CD4-positive, alpha-beta T cell (primary cell): Measurements from ENCODE around the gene CAPN10. TPM values are rescaled to one million over a fixed set of nuclear protein-coding genes. Genes with fewer than 3 reads are reported as not detected.

ENCODE experiments used
- ATAC-seq: fragments of 200-7000 bp; cut with Tn5 transposase; one replicate; pipeline ENCODE4 v1.10.0; 2022; ENCODE audit warnings: mild to moderate bottlenecking; ENCODE audit not compliant: poor library complexity
- CTCF ChIA-PET: fragments of 350-600 bp; sonication (Branson Sonifier 250); formaldehyde crosslinking; loops from one replicate; lab custom pipeline; 2021; ENCODE audit warnings: antibody characterized with exemption, inconsistent platforms; lab: Charles Lee
- POLR2A ChIA-PET: fragments of 350-600 bp; sonication (Branson Sonifier 250); formaldehyde crosslinking; loops from one replicate; lab custom pipeline; 2021; ENCODE audit warnings: antibody characterized with exemption, inconsistent platforms; lab: Charles Lee
- DNase-seq, 14 experiments: peaks; one replicate each; pipeline ENCODE4 v3.0.0-alpha.2; 2013 to 2020; ENCODE audit warnings: mixed read lengths in 2 of 14
- H3K27ac ChIP-seq, 2 donors: one replicate each; pipeline versions ENCODE4 v1.5.1 to v1.7.0; 2013; ENCODE audit warnings: low read length in 2 of 2, low read depth in 1 of 2, mild to moderate bottlenecking in 1 of 2
- H3K27me3 ChIP-seq, 2 experiments: 1 replicate in 1 of 2; 2 replicates in 1 of 2; pipeline versions ENCODE4 v1.6.1 to v1.7.0; 2013; ENCODE audit warnings: low read length in 2 of 2, control low read depth in 1 of 2, mild to moderate bottlenecking in 1 of 2, moderate library complexity in 1 of 2; ENCODE audit not compliant: insufficient read depth in 2 of 2, control insufficient read depth in 1 of 2
- H3K36me3 ChIP-seq: one replicate; pipeline ENCODE4 v1.6.1; 2013; ENCODE audit warnings: low read length, control low read depth; ENCODE audit not compliant: insufficient read depth
- H3K4me1 ChIP-seq: one replicate; pipeline ENCODE4 v1.6.1; 2013; ENCODE audit warnings: low read length, control low read depth; ENCODE audit not compliant: insufficient read depth
- H3K4me3 ChIP-seq: one replicate; pipeline ENCODE4 v1.5.1; 2013; ENCODE audit warnings: mild to moderate bottlenecking, low read length, moderate library complexity
- H3K9me3 ChIP-seq, 2 experiments: 1 replicate in 1 of 2; 2 replicates in 1 of 2; pipeline versions ENCODE4 v1.6.1 to v1.7.0; 2013; ENCODE audit warnings: low read length in 2 of 2, mild to moderate bottlenecking in 2 of 2, control low read depth in 1 of 2, moderate library complexity in 1 of 2; ENCODE audit not compliant: control insufficient read depth in 1 of 2, insufficient read depth in 1 of 2
- H3K27ac Mint-ChIP-seq: one replicate; pipeline ENCODE4 v1.8.0; 2020; ENCODE audit warnings: mixed read lengths
- H3K27me3 Mint-ChIP-seq: one replicate; pipeline ENCODE4 v1.8.0; 2021; ENCODE audit warnings: mixed read lengths
- H3K36me3 Mint-ChIP-seq: one replicate; pipeline ENCODE4 v1.8.0; 2021; ENCODE audit warnings: low read depth, mixed read lengths
- H3K4me1 Mint-ChIP-seq: one replicate; pipeline ENCODE4 v1.8.0; 2021; ENCODE audit warnings: low read depth, mixed read lengths
- H3K4me3 Mint-ChIP-seq: one replicate; pipeline ENCODE4 v1.8.0; 2020; ENCODE audit warnings: mild to moderate bottlenecking, mixed read lengths
- H3K9me3 Mint-ChIP-seq: one replicate; pipeline ENCODE4 v1.8.0; 2020; ENCODE audit warnings: mixed read lengths
- intact Hi-C, 2 experiments: fragments of 100-400 bp; cut with DNase I in 1 of 2; cut with micrococcal nuclease in 1 of 2; formaldehyde crosslinking; loops; one replicate each; pipeline versions ENCODE4 v1.15.1 to v1.9.0; 2023 to 2025; cut with DNase I, micrococcal nuclease
- total RNA-seq, 174 experiments: library from RNA in 2 of 174; stranded (reverse) in 2 of 174; gene quantifications; one replicate each; pipeline ENCODE4 v1.2.3 and lab custom pipeline; 2021 to 2026
- TF ChIP-seq, protein P1 (sequence below): fragments of 200-600 bp; IDR thresholded peaks from one replicate; pipeline ENCODE4 v1.8.0; 2022; ENCODE audit warnings: antibody characterized with exemption, mild to moderate bottlenecking

Gene CAPN10
- total RNA-seq, 2 experiments from 2014 or later = 40.6 to 42.1 TPM

DNA sequence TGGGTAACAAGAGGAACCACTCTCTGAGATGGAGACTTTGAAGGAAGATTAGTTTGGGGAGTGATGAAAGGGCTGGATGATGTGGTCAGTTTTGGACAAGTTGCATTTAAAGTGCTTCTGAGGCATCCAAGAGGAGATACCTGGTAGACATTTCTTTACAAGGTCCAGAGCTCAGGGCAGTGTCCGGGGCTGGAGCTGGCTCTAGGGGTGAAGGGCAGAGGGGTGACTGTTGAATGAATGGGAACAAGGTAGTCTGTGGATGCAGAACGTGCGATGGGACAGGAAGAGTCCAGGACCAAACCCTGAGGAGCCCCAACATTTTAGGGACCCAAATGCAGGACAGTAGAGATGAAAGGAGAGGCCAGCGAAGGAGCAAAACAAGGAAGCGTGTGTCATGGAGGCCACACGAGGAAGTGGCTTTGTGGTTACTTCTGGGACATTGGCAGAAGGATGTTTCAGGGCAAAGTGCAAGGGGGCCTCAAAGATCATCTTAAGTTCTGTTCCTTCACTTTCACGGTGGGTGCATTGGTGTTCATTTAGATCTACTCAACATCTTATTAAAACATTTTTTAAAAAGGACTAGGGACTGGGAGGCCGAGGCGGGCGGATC is 25.2 kb downstream of the CAPN10 start:
- H3K4me3 ChIP-seq = no peak overlapping the region
- Mint-ChIP-seq H3K27me3 (no peaks in the 10 kb centered on the region), H3K4me1 (peaks cover 8% of the 10 kb centered on the region), H3K36me3 (peaks cover 7% of the 10 kb centered on the region), H3K4me3 (no peak overlapping the region), H3K27ac (no peak overlapping the region), H3K9me3 (no peaks in the 10 kb centered on the region)
- no peaks in the 10 kb centered on the region for H3K27me3 ChIP-seq
- CTCF ChIA-PET = no interaction called here
- intact Hi-C loops = no loop called here
- no peaks in the 10 kb centered on the region for H3K36me3 ChIP-seq
- DNase-seq (peak in 3 of 14 experiments; percentile 34 to 45 (median 43)), ATAC-seq (no peak)
- H3K27ac ChIP-seq = no peak overlapping the region
- TF ChIP-seq, protein P1, sequence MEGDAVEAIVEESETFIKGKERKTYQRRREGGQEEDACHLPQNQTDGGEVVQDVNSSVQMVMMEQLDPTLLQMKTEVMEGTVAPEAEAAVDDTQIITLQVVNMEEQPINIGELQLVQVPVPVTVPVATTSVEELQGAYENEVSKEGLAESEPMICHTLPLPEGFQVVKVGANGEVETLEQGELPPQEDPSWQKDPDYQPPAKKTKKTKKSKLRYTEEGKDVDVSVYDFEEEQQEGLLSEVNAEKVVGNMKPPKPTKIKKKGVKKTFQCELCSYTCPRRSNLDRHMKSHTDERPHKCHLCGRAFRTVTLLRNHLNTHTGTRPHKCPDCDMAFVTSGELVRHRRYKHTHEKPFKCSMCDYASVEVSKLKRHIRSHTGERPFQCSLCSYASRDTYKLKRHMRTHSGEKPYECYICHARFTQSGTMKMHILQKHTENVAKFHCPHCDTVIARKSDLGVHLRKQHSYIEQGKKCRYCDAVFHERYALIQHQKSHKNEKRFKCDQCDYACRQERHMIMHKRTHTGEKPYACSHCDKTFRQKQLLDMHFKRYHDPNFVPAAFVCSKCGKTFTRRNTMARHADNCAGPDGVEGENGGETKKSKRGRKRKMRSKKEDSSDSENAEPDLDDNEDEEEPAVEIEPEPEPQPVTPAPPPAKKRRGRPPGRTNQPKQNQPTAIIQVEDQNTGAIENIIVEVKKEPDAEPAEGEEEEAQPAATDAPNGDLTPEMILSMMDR = no peak
- H3K9me3 ChIP-seq = peaks cover 1 to 8% of the 10 kb centered on the region in 2 experiments
- POLR2A ChIA-PET = no interaction called here
- peaks cover 19% of the 10 kb centered on the region for H3K4me1 ChIP-seq

DNA sequence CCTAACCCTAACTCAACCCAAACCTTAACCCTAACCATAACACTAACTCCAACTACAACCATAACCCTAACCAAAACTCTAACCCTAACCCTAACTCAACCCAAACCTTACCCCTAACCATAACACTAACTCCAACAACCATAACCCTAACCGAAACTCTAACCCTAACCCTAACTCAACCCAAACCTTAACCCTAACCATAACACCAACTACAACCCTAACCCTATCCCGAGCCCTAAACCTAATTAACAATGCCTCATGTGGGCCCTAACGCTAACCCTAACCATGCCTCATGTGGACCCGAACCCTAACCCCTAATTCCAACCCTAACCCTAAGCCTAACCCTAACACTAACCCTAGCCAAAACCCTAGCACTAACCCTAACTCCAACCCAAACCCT is 27.2 kb downstream of the CAPN10 start:
- Histone ChIP-seq H3K9me3 (peaks cover 7 to 13% of the 10 kb centered on the region in 2 experiments), H3K27ac (no peak overlapping the region), H3K4me1 (peaks cover 19% of the 10 kb centered on the region), H3K4me3 (no peak overlapping the region), H3K36me3 (no peaks in the 10 kb centered on the region), H3K27me3 (no peaks in the 10 kb centered on the region)
- Mint-ChIP-seq H3K27me3 (no peaks in the 10 kb centered on the region), H3K27ac (no peak overlapping the region), H3K36me3 (peaks cover 18% of the 10 kb centered on the region), H3K4me1 (peaks cover 8% of the 10 kb centered on the region), H3K9me3 (no peaks in the 10 kb centered on the region), H3K4me3 (no peak overlapping the region)
- no peak for DNase-seq
- CTCF ChIA-PET = no interaction called here
- intact Hi-C loops = no loop called here
- no peak for ATAC-seq
- TF ChIP-seq, protein P1 = no peak
- POLR2A ChIA-PET = no interaction called here

DNA sequence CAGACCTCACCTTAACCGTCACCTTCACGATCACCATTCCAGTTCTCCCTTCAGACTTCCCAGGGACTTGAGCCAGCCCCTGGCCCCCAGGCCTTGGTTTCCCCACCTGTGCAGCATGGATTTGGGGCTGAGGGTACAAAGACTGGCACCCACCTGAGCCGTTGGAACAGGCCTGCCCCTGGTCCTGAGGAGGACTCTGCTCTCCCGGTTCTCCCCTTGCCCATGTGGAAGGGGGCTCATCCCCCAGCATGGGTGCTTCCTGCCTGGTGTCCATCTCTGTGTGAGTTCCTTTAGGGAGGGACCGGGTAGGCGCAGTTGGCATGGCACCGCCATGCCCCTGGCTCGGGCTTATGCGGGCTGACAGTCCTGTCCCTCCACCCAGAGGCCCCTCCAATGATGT is 27.9 kb downstream of the CAPN10 start:
- no peak overlapping the region for H3K4me3 ChIP-seq
- no peak overlapping the region for H3K4me3 Mint-ChIP-seq
- H3K36me3 Mint-ChIP-seq = peaks cover 24% of the 10 kb centered on the region
- peaks cover 2% of the 10 kb centered on the region for H3K36me3 ChIP-seq
- peaks cover 7 to 13% of the 10 kb centered on the region in 2 experiments for H3K9me3 ChIP-seq
- DNase-seq (peak in 1 of 14 experiments; percentile 3), ATAC-seq (no peak)
- no peaks in the 10 kb centered on the region for H3K9me3 Mint-ChIP-seq
- TF ChIP-seq, protein P1 = no peak
- no peaks in the 10 kb centered on the region for H3K27me3 ChIP-seq
- intact Hi-C loops = no loop called here
- no peak overlapping the region for H3K27ac ChIP-seq
- CTCF ChIA-PET = no interaction called here
- no peak overlapping the region for H3K27ac Mint-ChIP-seq
- H3K27me3 Mint-ChIP-seq = no peaks in the 10 kb centered on the region
- H3K4me1 Mint-ChIP-seq = peaks cover 8% of the 10 kb centered on the region
- POLR2A ChIA-PET = no interaction called here
- H3K4me1 ChIP-seq = peaks cover 19% of the 10 kb centered on the region
